Neuronal stem cell (in vitro differentiated cells): ENCODE measurements around the gene MIF.

ENCODE experiments used
- DNase-seq: peaks from one replicate; pipeline ENCODE4 v3.0.0-alpha.2; 2013; ENCODE audit warnings: low spot score
- H2AFZ ChIP-seq: one replicate; pipeline ENCODE4 v1.6.1; 2013; ENCODE audit warnings: mild to moderate bottlenecking, low read length, inconsistent platforms
- H2AK5ac ChIP-seq: 2 replicates; pipeline ENCODE4 v1.6.1; 2013; ENCODE audit warnings: low read depth, mild to moderate bottlenecking, inconsistent platforms, low read length, moderate library complexity, mixed read lengths
- H2BK120ac ChIP-seq: 2 replicates; pipeline ENCODE4 v1.6.1; 2013; ENCODE audit warnings: low read depth, mild to moderate bottlenecking, inconsistent platforms, low read length, moderate library complexity, mixed read lengths
- H2BK12ac ChIP-seq: one replicate; pipeline ENCODE4 v1.6.1; 2013; ENCODE audit warnings: low read length, inconsistent platforms
- H2BK15ac ChIP-seq: 2 replicates; pipeline ENCODE4 v1.6.1; 2013; ENCODE audit warnings: mild to moderate bottlenecking, low read length, inconsistent platforms, mixed read lengths
- H2BK5ac ChIP-seq: one replicate; pipeline ENCODE4 v1.6.1; 2013; ENCODE audit warnings: inconsistent platforms, mild to moderate bottlenecking, low read length, moderate library complexity
- H3K14ac ChIP-seq: one replicate; pipeline ENCODE4 v1.6.1; 2013; ENCODE audit warnings: low read length, inconsistent platforms
- H3K18ac ChIP-seq: 2 replicates; pipeline ENCODE4 v1.6.1; 2013; ENCODE audit warnings: low read length, inconsistent platforms
- H3K23ac ChIP-seq: 2 replicates; pipeline ENCODE4 v1.6.1; 2013; ENCODE audit warnings: low read depth, mild to moderate bottlenecking, mixed read lengths, low read length, inconsistent platforms; ENCODE audit not compliant: poor library complexity
- H3K27ac ChIP-seq: replicated peaks from 3 replicates; pipeline ENCODE4 v1.5.1; 2013; ENCODE audit warnings: low read length, inconsistent platforms
- H3K27me3 ChIP-seq, 3 experiments: 2 replicates each; pipeline ENCODE4 v1.6.1; 2013; ENCODE audit warnings: low read length in 3 of 3, mild to moderate bottlenecking in 2 of 3, inconsistent platforms in 1 of 3, low read depth in 1 of 3, mixed read lengths in 1 of 3, moderate library complexity in 1 of 3; ENCODE audit not compliant: control insufficient read depth in 3 of 3, insufficient read depth in 3 of 3
- H3K36me3 ChIP-seq, 2 donors: replicated peaks in 1 of 2; 2 replicates each; pipeline ENCODE4 v1.6.1; 2013; ENCODE audit warnings: low read length in 2 of 2; ENCODE audit not compliant: control insufficient read depth in 2 of 2, insufficient read depth in 2 of 2
- H3K4ac ChIP-seq: 2 replicates; pipeline ENCODE4 v1.6.1; 2013; ENCODE audit warnings: inconsistent platforms, mild to moderate bottlenecking, low read length, moderate library complexity
- H3K4me1 ChIP-seq, 2 donors: 1 replicate in 1 of 2; 2 replicates in 1 of 2; pipeline ENCODE4 v1.6.1; 2013; ENCODE audit warnings: low read length in 2 of 2, low read depth in 1 of 2; ENCODE audit not compliant: control insufficient read depth in 2 of 2, insufficient read depth in 1 of 2
- H3K4me2 ChIP-seq: one replicate; pipeline ENCODE4 v1.6.1; 2013; ENCODE audit warnings: mild to moderate bottlenecking, low read length, inconsistent platforms; ENCODE audit not compliant: insufficient read depth, poor library complexity, severe bottlenecking
- H3K4me3 ChIP-seq, 2 donors: 2 replicates each; pipeline ENCODE4 v1.5.1; 2013; ENCODE audit warnings: low read length in 2 of 2, mild to moderate bottlenecking in 2 of 2, inconsistent platforms in 1 of 2, moderate library complexity in 1 of 2
- H3K79me1 ChIP-seq: one replicate; pipeline ENCODE4 v1.6.1; 2013; ENCODE audit warnings: low read depth, mild to moderate bottlenecking, inconsistent platforms, low read length, moderate library complexity
- H3K9ac ChIP-seq: one replicate; pipeline ENCODE4 v1.6.1; 2013; ENCODE audit warnings: mild to moderate bottlenecking, low read depth, low read length, inconsistent platforms; ENCODE audit not compliant: poor library complexity
- H3K9me3 ChIP-seq, 2 donors: replicated peaks in 1 of 2; 2 replicates each; pipeline versions ENCODE3 to v1.6.1; 2013; ENCODE audit warnings: low read length in 2 of 2, mild to moderate bottlenecking in 2 of 2, inconsistent platforms in 1 of 2, low read depth in 1 of 2, mixed read lengths in 1 of 2, moderate library complexity in 1 of 2; ENCODE audit not compliant: control insufficient read depth in 2 of 2, insufficient read depth in 1 of 2
- H4K8ac ChIP-seq: one replicate; pipeline ENCODE4 v1.6.1; 2013; ENCODE audit warnings: low read depth, mild to moderate bottlenecking, inconsistent platforms, low read length, moderate library complexity
- H4K91ac ChIP-seq: one replicate; pipeline ENCODE4 v1.6.1; 2013; ENCODE audit warnings: low read length, low read depth, mild to moderate bottlenecking, inconsistent platforms; ENCODE audit not compliant: poor library complexity
- WGBS, 2 donors: extraction: QIAGEN DNeasy Blood & Tissue Kit; methylation state at CpG; one replicate each; pipeline ENCODE4 v1.1.7; 2013; ENCODE audit warnings: missing lambda C conversion rate in 2 of 2, mixed read lengths in 1 of 2; ENCODE audit not compliant: insufficient read length in 2 of 2, insufficient replicate concordance in 1 of 2; ENCODE audit errors: extremely low coverage in 2 of 2; 5-methylcytosine and 5-hydroxymethylcytosine counted together

Gene MIF

DNA sequence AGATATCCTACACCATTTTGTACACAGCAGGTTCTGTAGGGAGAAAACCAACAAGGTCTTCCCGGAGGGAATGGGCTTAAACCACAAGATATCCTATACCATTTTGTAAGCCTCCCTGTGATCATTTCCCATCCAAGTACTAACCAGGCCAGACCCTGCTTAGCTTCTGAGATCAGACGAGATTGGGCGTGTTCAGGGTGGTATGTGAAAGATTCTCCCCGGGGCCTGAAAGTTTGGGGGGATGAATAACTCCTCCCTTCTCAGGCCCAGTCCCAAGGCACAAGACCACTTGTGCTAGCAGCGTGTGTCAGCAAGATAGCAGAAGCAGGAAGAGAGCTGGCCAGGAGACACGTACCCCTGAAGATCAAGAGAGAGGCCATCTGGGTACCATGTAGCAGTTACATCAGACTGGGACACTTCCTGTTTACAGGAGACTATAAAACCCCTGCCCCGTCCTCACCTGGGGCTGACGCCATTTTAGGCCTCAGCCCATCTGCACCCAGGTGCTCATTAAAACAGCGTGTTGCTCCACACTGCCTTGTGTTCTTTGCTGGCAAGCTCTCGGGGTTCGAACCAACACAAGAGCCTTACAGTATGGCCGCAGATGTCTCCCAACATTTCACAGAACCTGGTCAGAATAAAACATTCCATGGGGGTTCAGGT lies 17.3 kb downstream of the MIF start:
- H3K4me3 ChIP-seq, result no peak overlapping the region

DNA sequence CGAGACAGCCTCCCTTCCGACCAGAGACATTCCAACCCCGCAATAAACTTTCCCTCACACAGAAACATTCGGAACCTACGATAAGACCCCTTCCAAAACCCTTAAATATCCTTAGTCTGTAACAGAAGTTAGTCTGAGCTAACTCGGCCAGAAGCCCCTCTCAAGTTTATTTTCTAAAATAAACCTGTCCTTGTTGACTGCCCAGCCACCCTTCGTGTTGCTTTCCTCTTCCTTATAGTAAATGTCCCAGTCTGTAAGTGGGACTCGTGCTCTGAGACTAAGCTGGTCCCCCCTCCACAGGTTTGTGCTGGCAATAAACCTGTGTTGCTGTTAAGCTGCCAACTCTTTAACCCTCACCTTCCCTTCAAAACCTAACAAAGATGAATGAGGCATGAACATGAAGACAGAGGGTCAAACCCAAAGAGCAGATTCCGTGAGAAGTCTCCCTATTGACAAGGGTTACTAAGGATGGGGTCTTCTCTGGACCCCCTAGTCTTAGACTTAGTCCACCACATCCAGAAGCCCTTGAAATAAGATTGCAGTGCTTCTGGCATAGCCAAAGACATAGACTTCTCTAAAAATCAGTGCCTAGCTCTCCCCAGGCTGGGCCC lies 18.2 kb downstream of the MIF start:
- H3K14ac ChIP-seq, result no peak overlapping the region
- H3K4ac ChIP-seq, result no peak overlapping the region
- peaks cover 0 to 10% of the 10 kb centered on the region in 2 donors for H3K36me3 ChIP-seq
- H3K4me2 ChIP-seq, result no peak overlapping the region
- H3K23ac ChIP-seq, result no peak overlapping the region
- H3K27ac ChIP-seq, result no peak overlapping the region
- H3K27me3 ChIP-seq, result no peaks in the 10 kb centered on the region
- no peak overlapping the region for H4K8ac ChIP-seq
- no peak overlapping the region for H2BK5ac ChIP-seq
- no peak overlapping the region for H2AFZ ChIP-seq
- H3K9ac ChIP-seq, result no peak overlapping the region
- no peak overlapping the region for H3K4me3 ChIP-seq
- no peaks in the 10 kb centered on the region for H3K79me1 ChIP-seq
- peaks cover 5% of the 10 kb centered on the region in 2 donors for H3K4me1 ChIP-seq
- H2BK12ac ChIP-seq, result no peak overlapping the region
- H3K9me3 ChIP-seq, result peaks cover 0 to 8% of the 10 kb centered on the region in 2 donors
- H2BK15ac ChIP-seq, result no peak overlapping the region
- H4K91ac ChIP-seq, result no peak overlapping the region
- H2AK5ac ChIP-seq, result no peak overlapping the region
- no peak for DNase-seq
- H3K18ac ChIP-seq, result no peak overlapping the region
- no peak overlapping the region for H2BK120ac ChIP-seq
- WGBS, 2 donors, result no CpG with 5 or more reads among the region's 9 CpGs

More for the DNA sequence above, 17.3 kb downstream of the MIF start:
- Histone ChIP-seq H2BK12ac (no peak overlapping the region), H3K79me1 (no peaks in the 10 kb centered on the region), H3K9ac (no peak overlapping the region), H2AFZ (no peak overlapping the region), H2BK120ac (no peak overlapping the region), H2BK5ac (no peak overlapping the region), H4K8ac (no peak overlapping the region), H3K27ac (no peak overlapping the region), H4K91ac (no peak overlapping the region), H3K14ac (no peak overlapping the region), H3K27me3 (no peaks in the 10 kb centered on the region), H3K36me3 (peaks cover 0 to 3% of the 10 kb centered on the region in 2 donors), H3K4me1 (peaks cover 5% of the 10 kb centered on the region in 2 donors), H2BK15ac (no peak overlapping the region), H2AK5ac (no peak overlapping the region), H3K9me3 (peaks cover 0 to 8% of the 10 kb centered on the region in 2 donors), H3K4me2 (no peak overlapping the region), H3K23ac (no peak overlapping the region), H3K4ac (no peak overlapping the region), H3K18ac (no peak overlapping the region)
- no CpG with 5 or more reads among the region's 12 CpGs for WGBS, 2 donors
- no peak for DNase-seq

DNA sequence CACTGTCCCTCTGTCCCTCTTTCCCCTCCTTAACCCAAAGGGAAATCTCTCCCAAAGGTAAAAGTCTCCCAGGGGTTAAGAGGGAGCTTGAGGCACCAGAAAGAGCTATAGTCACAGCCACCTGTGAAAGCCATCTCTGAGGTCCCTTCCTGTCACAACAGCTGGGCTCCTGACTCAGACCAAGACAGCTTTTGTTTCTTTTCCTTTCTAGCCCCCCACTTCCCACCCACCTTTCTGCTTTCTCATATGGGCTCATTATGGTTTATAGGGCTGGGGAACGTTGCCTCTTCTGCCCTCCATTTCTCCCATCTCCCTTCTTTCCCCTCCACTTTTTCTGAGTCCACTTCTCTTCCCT lies 19.1 kb downstream of the MIF start:
- peak overlapping the region; percentile 79 for H3K18ac ChIP-seq
- DNase-seq, result no peak
- no peak overlapping the region for H4K91ac ChIP-seq
- H3K27ac ChIP-seq, result peak overlapping the region; percentile 93
- peak overlapping the region; percentile 45 for H3K23ac ChIP-seq
- peak overlapping the region; percentile 61 for H3K4me2 ChIP-seq
- H2AFZ ChIP-seq, result peak overlapping the region; percentile 85
- no peak overlapping the region for H3K14ac ChIP-seq
- H3K27me3 ChIP-seq, result no peaks in the 10 kb centered on the region
- no peaks in the 10 kb centered on the region for H3K79me1 ChIP-seq
- peak overlapping the region; percentile 47 for H2AK5ac ChIP-seq
- H3K4me3 ChIP-seq, result peak overlapping the region; percentile 73 to 77
- H2BK5ac ChIP-seq, result no peak overlapping the region
- no CpG with 5 or more reads among the region's 1 CpG for WGBS, 2 donors
- H2BK120ac ChIP-seq, result no peak overlapping the region
- H3K4me1 ChIP-seq, result peaks cover 5% of the 10 kb centered on the region in 2 donors
- H3K9me3 ChIP-seq, result peaks cover 0 to 8% of the 10 kb centered on the region in 2 donors
- H4K8ac ChIP-seq, result peak overlapping the region; percentile 87
- peak overlapping the region; percentile 86 for H3K9ac ChIP-seq
- peaks cover 0 to 13% of the 10 kb centered on the region in 2 donors for H3K36me3 ChIP-seq
- H2BK12ac ChIP-seq, result no peak overlapping the region
- H3K4ac ChIP-seq, result no peak overlapping the region
- H2BK15ac ChIP-seq, result no peak overlapping the region

DNA sequence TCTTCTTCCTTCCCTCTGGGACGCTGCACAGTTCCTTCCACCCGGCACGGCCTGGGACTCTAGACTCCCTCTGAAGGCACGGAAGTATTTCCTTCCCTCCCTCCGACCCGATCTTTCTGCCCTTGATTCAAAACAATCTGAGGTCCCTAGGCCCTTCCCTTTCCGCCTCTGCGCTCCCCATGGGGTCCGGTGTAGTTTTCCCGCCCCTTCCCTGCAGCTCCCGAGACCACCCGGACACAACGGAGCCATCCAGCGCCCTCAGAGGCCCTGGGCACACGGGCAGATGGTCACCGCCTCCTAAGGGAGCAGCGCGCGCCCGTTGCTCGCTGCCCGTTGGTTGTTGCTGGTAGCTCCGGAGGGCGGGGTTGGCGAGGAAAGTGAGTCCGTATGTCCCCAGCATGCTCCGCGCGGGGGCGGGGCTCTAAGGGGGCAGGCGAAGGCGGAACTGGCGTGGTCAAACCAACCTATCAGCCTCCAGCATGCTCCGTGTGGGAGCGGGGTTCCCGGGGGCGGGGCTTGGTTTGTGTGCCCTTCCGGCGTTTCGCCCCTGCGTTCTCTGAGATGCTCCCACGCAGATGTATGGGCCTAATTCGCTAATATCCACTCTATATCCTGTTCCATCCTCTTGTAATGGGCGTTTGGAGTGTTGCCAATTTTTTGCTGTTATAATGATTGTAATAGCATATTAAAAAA lies 19.6 kb downstream of the MIF start:
- Histone ChIP-seq H3K9me3 (peaks cover 0 to 8% of the 10 kb centered on the region in 2 donors), H3K14ac (no peak overlapping the region), H2AK5ac (peak overlapping the region; percentile 47), H3K4me2 (peak overlapping the region; percentile 61), H3K9ac (peak overlapping the region; percentile 86), H3K36me3 (peaks cover 0 to 15% of the 10 kb centered on the region in 2 donors), H4K8ac (peak overlapping the region; percentile 87), H2BK5ac (no peak overlapping the region), H2BK12ac (no peak overlapping the region), H3K23ac (peak overlapping the region; percentile 45), H3K79me1 (no peaks in the 10 kb centered on the region), H3K4ac (no peak overlapping the region), H2BK120ac (no peak overlapping the region), H3K4me3 (peak overlapping the region; percentile 73 to 77), H2BK15ac (no peak overlapping the region), H3K27ac (peak overlapping the region; percentile 93), H3K27me3 (no peaks in the 10 kb centered on the region), H2AFZ (peak overlapping the region; percentile 85), H4K91ac (no peak overlapping the region), H3K4me1 (peaks cover 5% of the 10 kb centered on the region in 2 donors), H3K18ac (peak overlapping the region; percentile 79)
- no CpG with 5 or more reads among the region's 44 CpGs for WGBS, 2 donors
- peak; percentile 96 for DNase-seq
